Vagina (tissue), 2 donors: ENCODE data around the gene PEX10.

Source experiments
- CTCF ChIP-seq, 3 experiments: fragments of 450-650 bp in 2 of 3; fragments of 200-600 bp in 1 of 3; sonication (generic) in 1 of 3; IDR thresholded peaks; one replicate each; pipeline ENCODE4 v1.5.1; 2017 to 2019; ENCODE audit warnings: antibody characterized with exemption in 3 of 3, mild to moderate bottlenecking in 2 of 3, moderate library complexity in 2 of 3
- POLR2A ChIP-seq, 2 donors: fragments of 450-650 bp; IDR thresholded peaks; one replicate each; pipeline ENCODE4 v1.6.1; 2017; ENCODE audit warnings: antibody characterized with exemption in 2 of 2, mild to moderate bottlenecking in 2 of 2, moderate library complexity in 2 of 2
- POLR2AphosphoS5 ChIP-seq, 2 donors: sonication (generic); formaldehyde crosslinking; IDR thresholded peaks; one replicate each; pipeline ENCODE4 v1.9.0; 2017; ENCODE audit warnings: antibody characterized with exemption in 2 of 2, mild to moderate bottlenecking in 2 of 2, low read depth in 1 of 2; ENCODE audit not compliant: insufficient read depth in 1 of 2

GRCh38 chr1:2386636-2387611 is 25.4 kb downstream of the PEX10 start:
- TF ChIP-seq CTCF (IDR thresholded peaks at IDR 0.05) = no peak
- TF ChIP-seq POLR2A (IDR thresholded peaks at IDR 0.05) = no peak
- no peak for TF ChIP-seq POLR2AphosphoS5 (IDR thresholded peaks at IDR 0.05; ENCODE audit: insufficient read depth in 1 of 2, low read depth in 1 of 2)
